Ramos (cell line): Measurements from ENCODE around the gene GEMIN7.
"Not testable (repeated sequence)": the region's sequence is repeated elsewhere in the genome, so short reads cannot be mapped to it uniquely, and the experiment has no call there.

Experiments
- in situ Hi-C: fragments of 300-500 bp; cut with MboI; formaldehyde crosslinking; loops from one replicate; pipeline ENCODE4 v1.14.3; 2022; ENCODE audit warnings: low sequenced_read_pairs; ENCODE audit not compliant: unreplicated experiment

GEMIN7 gene

DNA sequence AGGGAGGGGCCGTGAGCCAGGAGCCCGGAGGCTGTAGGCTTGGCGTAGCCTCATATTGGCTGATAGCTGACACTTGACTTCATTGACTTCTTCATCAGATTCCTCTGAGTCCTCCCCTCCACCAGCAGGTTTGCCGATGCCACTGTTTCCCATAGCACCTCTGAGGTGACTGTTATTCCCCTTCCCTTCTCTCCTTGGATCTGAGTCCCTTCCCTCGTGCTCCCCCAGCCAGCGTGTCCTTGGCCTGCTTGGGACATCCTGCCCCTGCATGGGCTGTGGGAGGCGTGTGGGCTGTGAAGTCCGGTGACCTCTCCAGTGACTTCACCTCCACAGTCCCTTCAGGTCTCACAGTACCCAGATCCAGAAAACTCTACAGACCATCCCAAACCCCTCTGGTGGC is 22.7 kb downstream of the GEMIN7 start:
- in situ Hi-C loops: no loop called here

DNA sequence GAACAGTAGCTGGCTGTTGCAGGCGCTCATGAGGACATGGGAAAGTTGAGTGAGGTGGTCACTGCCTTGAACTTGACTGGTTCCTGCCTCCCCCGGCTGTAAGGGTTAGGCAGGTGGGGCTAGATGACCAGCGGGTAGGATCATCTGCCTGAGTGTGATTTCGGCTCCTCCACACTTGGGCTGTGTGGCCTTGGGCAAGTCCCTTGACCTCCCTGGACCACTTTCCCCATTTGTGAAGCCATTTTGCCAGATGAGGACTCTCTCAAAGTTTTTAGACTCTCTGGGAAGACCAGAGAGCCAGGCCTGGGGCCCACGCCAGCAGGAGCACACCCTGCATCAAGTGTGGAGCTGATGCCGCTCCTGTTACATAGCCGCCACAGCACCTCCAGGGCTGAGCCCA is 23.4 kb downstream of the GEMIN7 start:
- in situ Hi-C loops: no loop called here

GRCh38 chr19:45103156-45103507 is 24.1 kb downstream of the GEMIN7 start:
- in situ Hi-C loops: no loop called here

GRCh38 chr19:45103508-45104319 is 24.7 kb downstream of the GEMIN7 start:
- in situ Hi-C loops: no loop called here

GRCh38 chr19:45104658-45105349 is 25.7 kb downstream of the GEMIN7 start:
- in situ Hi-C loops: no loop called here

GRCh38 chr19:45106363-45106762 is 27.3 kb downstream of the GEMIN7 start:
- in situ Hi-C loops: not testable (repeated sequence)

DNA sequence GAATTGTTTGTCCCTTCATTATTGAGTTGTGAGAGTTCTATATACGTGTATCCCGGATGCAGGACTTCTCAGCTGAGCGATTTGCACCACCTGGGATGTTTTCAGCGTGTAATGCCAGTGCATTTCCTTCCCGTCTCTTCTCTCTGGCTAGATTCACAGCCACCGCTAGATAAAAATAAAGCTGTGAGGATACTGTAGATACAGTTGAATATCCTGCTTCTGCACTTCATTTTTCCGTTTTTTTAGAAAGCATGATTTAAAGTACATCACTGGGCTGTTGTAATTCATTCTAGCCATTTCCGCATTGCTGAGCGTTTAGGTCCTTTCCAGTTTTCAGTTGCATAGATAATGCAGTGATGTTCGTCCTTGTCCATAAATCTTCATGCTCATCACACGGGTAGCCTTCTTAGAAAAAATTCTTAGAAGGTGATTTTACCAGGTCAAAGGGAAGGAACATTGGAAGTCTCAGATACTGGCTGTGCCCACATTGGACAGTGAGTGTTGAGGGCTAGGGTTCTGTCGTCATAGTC is 28.6 kb downstream of the GEMIN7 start:
- in situ Hi-C loops: no loop called here

DNA sequence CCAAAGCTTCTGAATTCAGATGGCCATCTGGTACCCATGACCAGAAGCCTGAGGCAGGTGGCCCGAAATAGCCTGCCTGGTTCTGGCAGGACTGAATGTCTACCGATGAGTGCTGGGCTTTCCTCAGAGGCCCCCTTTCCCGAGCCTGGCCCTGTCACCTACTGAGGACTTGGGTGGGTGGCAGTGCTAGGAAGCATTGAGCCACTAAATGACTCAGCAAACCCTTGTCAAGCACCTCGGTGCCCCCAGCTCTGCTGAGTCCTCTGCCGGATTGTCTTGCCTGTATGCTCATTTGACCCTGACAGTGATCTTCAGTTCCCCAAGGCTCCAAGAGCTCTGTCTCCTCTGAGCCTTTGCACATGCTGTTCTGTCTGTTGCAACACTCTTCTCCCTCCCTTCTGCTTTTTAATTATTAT is 31.8 kb downstream of the GEMIN7 start:
- in situ Hi-C loops: no loop called here

DNA sequence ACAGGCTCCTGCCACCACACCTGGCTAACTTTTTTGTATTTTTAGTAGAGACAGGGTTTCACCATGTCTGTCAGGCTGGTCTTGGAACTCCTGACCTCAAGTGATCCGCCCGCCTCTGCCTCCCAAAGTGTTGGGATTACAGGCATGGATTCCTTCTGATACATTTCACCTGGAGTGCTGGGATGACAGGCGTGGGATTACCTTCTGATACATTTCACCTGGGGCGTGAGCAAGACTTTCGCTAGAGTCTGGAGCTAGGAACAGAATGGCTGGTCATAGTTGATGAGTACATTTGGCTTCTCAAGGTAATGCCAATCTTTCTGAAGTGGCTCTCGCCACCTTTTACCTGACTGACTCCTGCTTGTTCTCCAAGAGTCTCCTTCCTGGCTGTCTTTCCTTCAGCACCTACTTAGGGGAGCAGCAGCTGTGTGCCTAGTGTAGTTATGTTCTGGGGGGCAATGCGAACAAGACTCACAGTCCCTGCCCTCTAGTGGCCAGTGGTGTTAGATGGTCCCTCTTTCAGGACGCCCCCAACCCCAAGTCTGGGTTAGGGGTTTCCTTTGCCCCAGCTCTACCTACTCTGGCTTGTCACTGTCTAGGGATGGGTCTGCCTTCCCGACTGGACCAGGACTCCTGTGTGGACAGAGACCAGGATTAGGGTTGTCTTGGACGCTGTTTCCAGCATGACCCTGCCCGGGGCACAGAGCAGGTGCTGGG is 33.2 kb downstream of the GEMIN7 start:
- in situ Hi-C loops: no loop called here

GRCh38 chr19:45113628-45114027 is 34.6 kb downstream of the GEMIN7 start:
- in situ Hi-C loops: no loop called here

GRCh38 chr19:45114116-45114515 is 35.1 kb downstream of the GEMIN7 start:
- in situ Hi-C loops: no loop called here

DNA sequence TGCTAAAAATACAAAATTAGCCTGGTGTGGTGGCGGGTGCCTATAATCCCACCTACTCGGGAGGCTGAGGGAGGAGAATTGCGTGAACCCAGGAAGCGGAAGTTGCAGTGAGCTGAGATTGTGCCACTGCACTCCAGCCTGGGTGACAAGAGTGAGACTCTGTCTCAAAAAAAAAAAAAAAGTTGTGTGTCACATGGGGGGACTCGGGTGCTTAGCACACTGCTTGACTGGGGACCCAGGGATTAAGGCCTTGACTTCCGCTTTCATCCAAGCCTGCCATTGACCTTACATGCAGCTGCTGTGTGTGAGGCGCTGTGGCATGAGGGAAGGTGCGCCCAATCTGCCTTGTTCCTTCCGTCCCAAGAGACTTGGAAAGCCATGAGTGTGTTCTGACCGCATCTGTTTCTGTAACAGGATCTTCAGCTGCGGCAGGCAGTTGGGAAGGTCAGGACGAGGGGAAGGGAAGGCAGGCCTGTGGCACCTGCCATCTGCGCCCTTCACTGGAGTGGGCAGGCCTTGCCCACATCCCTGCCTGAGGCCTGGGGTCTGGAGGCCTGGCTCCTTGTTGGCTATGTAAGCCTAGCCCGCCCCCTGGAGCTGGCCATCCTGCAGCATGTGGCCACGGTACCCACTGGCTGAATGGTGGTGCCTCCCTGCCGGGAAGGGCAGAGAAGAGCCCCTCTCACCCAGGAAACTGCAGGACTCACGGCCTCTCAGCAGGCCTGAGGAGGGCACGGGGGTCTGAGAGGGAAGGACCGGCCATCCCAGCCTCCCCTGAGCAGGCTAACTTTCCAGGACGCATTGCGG is 37.0 kb downstream of the GEMIN7 start:
- in situ Hi-C loops: no loop called here

DNA sequence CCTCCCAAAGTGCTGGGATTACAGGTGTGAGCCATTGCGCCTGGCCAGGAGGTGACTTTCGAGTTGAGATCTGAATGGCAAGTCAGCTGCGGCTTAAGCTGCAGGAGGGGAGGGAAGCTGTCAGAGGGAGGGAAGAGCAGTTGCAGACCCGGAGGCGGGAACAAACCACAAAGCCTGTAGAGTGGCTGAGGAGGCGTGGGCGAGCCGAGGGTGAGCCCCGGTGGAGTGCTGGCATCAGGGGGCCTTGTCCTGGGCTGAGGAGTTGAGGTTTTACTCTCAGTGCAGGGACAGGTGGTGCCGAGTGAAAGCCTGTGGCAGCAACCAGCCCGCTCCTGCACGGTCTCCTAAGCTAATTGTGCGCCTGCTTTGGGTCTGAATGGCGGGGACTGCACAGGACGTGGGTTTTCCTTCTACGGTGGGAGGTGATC is 38.1 kb downstream of the GEMIN7 start:
- in situ Hi-C loops: no loop called here

GRCh38 chr19:45117671-45118070 is 38.6 kb downstream of the GEMIN7 start:
- in situ Hi-C loops: no loop called here

- in situ Hi-C loops: no loop called here
Observed at GRCh38 chr19:45118106-45118505, 39.0 kb downstream of the GEMIN7 start.

DNA sequence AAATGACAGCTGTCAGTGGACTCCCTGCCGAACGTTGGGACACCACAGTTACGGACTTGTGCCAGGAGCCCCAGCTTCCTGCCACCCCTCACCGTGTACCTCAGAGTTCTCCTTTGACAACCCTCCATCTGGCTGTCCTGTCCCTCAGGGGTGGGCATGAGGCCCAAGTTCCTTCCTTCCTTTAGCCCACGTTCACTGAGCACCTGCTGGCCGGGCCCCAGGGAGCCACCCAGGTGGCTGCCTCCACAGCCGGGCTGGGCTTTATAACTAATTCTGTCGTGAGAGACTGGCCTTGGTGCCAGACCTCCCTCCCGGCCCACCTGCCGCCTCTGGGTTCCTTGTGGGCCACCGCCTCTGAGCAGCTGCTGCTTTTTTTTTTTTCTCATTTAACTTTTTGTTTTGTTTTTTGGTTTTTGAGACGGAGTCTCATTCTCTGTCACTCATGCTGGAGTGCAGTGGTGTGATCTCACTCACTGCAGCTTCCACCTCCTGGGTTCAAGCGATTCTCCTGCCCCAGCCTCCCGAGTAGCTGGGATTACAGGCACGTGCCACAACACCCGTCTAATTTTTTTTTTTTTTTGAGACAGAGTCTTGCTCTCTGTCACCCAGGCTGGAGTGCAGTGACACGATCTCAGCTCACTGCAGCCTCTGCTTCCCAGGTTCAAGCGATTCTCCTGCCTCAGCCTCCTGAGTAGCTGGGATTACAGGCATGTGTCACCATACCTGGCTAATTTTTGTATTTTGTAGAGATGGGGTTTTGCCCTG is 39.7 kb downstream of the GEMIN7 start:
- in situ Hi-C loops: not testable (repeated sequence)

- in situ Hi-C loops: no loop called here
Observed at GRCh38 chr19:45119582-45119981, 40.5 kb downstream of the GEMIN7 start.

- in situ Hi-C loops: no loop called here
Observed at GRCh38 chr19:45121827-45122345, 42.8 kb downstream of the GEMIN7 start.

- in situ Hi-C loops: no loop called here
Observed at GRCh38 chr19:45122832-45123231, 43.8 kb downstream of the GEMIN7 start.
